Measurements from ENCODE around the gene SIL1. TPM values are rescaled to one million over a fixed set of nuclear protein-coding genes. Genes with fewer than 3 reads are reported as not detected.
"Not testable (repeated sequence)": the region's sequence is repeated elsewhere in the genome, so short reads cannot be mapped to it uniquely, and the experiment has no call there.

SIL1 gene
- total RNA-seq, 1 donor, result 31.7 TPM

DNA sequence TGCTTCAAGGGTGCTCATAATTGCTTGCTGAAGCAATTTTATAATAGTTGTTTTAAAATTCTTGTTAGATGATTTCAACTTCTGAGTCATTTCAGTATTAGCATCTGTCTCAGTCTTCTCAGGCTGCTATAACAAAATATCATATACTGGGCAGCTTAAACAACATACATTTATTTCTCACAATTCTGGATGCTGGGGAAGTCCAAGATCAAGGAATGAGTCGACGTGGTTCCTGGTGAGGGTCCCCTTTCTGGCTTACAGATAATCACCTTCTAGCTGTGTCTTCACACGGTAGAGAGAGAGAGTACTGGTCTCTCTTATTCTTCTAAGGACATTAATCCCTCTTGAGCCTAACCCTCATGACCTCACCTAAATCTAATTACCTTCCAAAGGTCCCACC lies 160.4 kb downstream of the SIL1 start:
- H3K4me3 ChIP-seq (ENCODE audit: low read depth, low read length), result no peak overlapping the region
- no peak for DNase-seq (ENCODE audit: low read depth)
- TF ChIP-seq CTCF (IDR thresholded peaks at IDR 0.05; ENCODE audit: insufficient read depth, low read length), result no peak

GRCh38 chr5:139036332-139036731 lies 161.8 kb downstream of the SIL1 start:
- not testable (repeated sequence) for H3K4me3 ChIP-seq (ENCODE audit: low read depth, low read length); DNase-seq (ENCODE audit: low read depth)

DNA sequence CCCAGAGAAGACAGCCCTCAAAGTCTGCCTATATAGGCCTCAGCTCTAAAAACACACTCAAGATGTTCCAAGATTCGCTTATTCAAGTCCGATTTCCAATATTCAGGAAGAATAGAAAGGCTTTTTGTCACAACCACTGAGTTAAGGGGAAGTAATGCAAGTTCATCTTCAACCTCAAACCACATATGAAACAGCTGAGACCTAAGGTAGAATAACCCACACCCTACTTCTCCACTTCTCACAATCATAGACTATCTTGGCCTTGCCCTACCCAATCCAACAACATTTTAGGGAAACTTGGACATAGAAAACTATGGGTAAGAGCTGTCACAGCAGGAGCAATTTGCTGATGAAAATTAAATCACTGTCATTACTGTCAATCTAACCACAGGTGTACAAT lies 171.0 kb downstream of the SIL1 start:
- TF ChIP-seq CTCF (IDR thresholded peaks at IDR 0.05; ENCODE audit: insufficient read depth, low read length), result no peak
- DNase-seq (ENCODE audit: low read depth), result no peak
- H3K4me3 ChIP-seq (ENCODE audit: low read depth, low read length), result no peak overlapping the region

GRCh38 chr5:139025651-139026050 lies 172.5 kb downstream of the SIL1 start:
- no peak for TF ChIP-seq CTCF (IDR thresholded peaks at IDR 0.05; ENCODE audit: insufficient read depth, low read length)
- DNase-seq (ENCODE audit: low read depth), result no peak
- H3K4me3 ChIP-seq (ENCODE audit: low read depth, low read length), result no peak overlapping the region

- no peak for DNase-seq (ENCODE audit: low read depth)
- TF ChIP-seq CTCF (IDR thresholded peaks at IDR 0.05; ENCODE audit: insufficient read depth, low read length), result no peak
- H3K4me3 ChIP-seq (ENCODE audit: low read depth, low read length), result no peak overlapping the region
Observed at GRCh38 chr5:139023286-139023685, 174.9 kb downstream of the SIL1 start.

DNA sequence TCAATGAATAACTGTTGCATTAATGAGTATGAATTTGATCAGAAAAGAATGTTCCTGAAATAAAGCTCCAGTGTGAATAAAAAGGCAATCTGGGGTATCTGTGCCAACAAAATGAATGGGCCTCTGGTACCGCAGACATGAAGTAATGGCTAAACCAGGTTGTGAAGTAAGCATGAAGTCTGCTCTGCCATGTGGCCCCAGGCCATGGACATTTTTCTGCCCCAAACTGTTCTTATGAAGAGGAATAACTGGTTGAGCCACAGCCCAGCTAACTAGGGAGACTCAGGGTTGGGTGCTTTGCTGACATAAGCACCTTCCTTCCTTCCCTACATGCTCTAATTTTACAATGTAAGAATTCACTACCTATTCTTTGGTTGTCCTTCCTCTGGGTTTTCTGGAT lies 175.6 kb downstream of the SIL1 start:
- H3K4me3 ChIP-seq (ENCODE audit: low read depth, low read length), result no peak overlapping the region

GRCh38 chr5:139021346-139021745 lies 176.8 kb downstream of the SIL1 start:
- no peak for TF ChIP-seq CTCF (IDR thresholded peaks at IDR 0.05; ENCODE audit: insufficient read depth, low read length)
- DNase-seq (ENCODE audit: low read depth), result no peak
- no peak overlapping the region for H3K4me3 ChIP-seq (ENCODE audit: low read depth, low read length)

More for the DNA sequence above, 175.6 kb downstream of the SIL1 start:
- no peak for TF ChIP-seq CTCF (IDR thresholded peaks at IDR 0.05; ENCODE audit: insufficient read depth, low read length)
- DNase-seq (ENCODE audit: low read depth), result peak; percentile 10

All from fibroblast of the aortic adventitia (primary cell).